ENCODE measurements around the gene PLRG1. TPM values are rescaled to one million over a fixed set of nuclear protein-coding genes. Genes with fewer than 3 reads are reported as not detected.
A peak's percentile ranks its signal among the peaks of the same experiment; 100 is the strongest.

The PLRG1 gene
- total RNA-seq (2013): 62.1 TPM
- polyA plus RNA-seq (10 to 100 TPM; 34.6 to 56.1 (median 52.5) TPM), polyA minus RNA-seq (19.1 and 46.0 TPM in 2 replicates), total RNA-seq (18.5 to 48.4 (median 30.6) reads per million in 11 experiments)

DNA sequence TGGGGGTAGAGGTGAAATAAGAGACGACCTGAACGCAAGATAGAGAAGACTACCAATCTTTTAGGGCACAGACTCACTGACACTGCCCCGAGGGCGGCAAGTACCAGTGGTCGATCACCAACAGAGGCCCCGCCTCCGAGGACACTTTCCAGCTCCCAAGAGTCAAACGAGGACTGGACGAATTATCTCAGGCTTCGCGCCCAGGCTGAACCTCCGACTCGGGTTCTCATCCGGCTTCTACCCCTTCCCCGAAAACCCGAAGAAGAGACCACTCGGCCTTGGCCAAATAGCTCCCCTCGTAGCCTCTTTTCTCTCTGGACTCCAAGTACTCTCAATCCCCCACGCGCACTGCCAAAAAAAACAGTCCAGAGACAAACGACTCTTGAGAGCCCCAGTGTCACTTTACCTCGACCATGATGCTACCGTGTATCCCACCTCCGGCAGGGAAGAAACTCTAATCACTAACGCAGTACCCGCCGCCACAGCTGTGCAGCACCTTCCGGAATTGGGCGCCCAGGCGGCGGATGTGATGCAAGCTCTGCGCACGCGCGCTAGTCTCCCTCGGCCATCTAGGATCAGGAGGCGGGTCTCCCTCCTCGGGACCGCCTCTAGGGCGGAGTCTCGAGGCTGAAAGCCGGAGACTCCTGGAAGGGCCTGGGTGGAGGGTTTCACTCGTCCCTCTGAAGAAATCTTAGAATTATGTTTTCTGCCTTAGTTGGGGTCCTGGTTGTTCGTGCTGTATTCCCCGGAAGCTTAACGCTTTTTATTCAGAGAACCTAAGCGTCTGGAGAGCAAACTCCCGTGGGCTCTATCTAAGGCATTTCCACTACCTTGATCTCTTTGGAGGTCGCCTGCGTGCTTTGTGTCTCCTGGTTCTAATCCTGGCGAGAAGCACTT is at the start of gene PLRG1:
Gene PLRG1 (minus strand): TSS at position 507 of the 897 bp plus-strand sequence. CDS start 92 bp downstream, at position 415.
- H3K27me3 Mint-ChIP-seq (ENCODE audit: low read depth in 3 of 3): peaks cover 1 to 2% (median 2%) of the 10 kb centered on the region in 3 donors
- no peaks in the 10 kb centered on the region for H3K9me3 ChIP-seq (replicated peaks in 1 of 2; ENCODE audit: control insufficient read depth in 1 of 2, insufficient read depth in 1 of 2, low read length in 2 of 2)

More for the DNA sequence above, at the start of gene PLRG1:
- peak within 1 kb of the TSS; percentile 96 to 99 for H3K4me3 Mint-ChIP-seq
- Histone ChIP-seq H3K27ac (ENCODE audit: low read depth in 1 of 2, low read length in 2 of 2) (peak within 1 kb of the TSS; percentile 32 to 83), H3K27me3 (ENCODE audit: control insufficient read depth in 2 of 2, insufficient read depth in 2 of 2, low read length in 2 of 2) (no peaks in the 10 kb centered on the region), H4K20me1 (ENCODE audit: insufficient read depth, low read length) (peaks cover 5% of the 10 kb centered on the region), H3K36me3 (replicated peaks in 1 of 2; ENCODE audit: control insufficient read depth in 1 of 2, insufficient read depth in 2 of 2, low read length in 2 of 2) (peaks cover 22 to 28% of the 10 kb centered on the region in 2 donors), H2AFZ (ENCODE audit: insufficient read depth, low read depth, low read length, poor library complexity, severe bottlenecking) (peak within 1 kb of the TSS; percentile 96), H3K4me2 (replicated peaks; ENCODE audit: extremely low read depth, low read length, poor library complexity, severe bottlenecking) (peak within 1 kb of the TSS; percentile 78), H3K79me2 (ENCODE audit: insufficient read depth, low read length) (peaks cover 20% of the 10 kb centered on the region), H3K9ac (ENCODE audit: insufficient read depth, low read length, poor library complexity, severe bottlenecking) (peak within 1 kb of the TSS; percentile 78), H3K4me3 (replicated peaks in 1 of 3; ENCODE audit: low read depth in 2 of 3, low read length in 3 of 3) (peak within 1 kb of the TSS; percentile 82 to 93 (median 92)), H3K4me1 (ENCODE audit: control insufficient read depth in 1 of 2, insufficient read depth in 2 of 2, low read length in 2 of 2) (peaks cover 17 to 21% of the 10 kb centered on the region in 2 donors)
- peaks cover 13% of the 10 kb centered on the region for H3K4me1 Mint-ChIP-seq
- WGBS (ENCODE audit: insufficient coverage): under 1% methylated on average over 47 of the region's 51 CpGs
- peak within 1 kb of the TSS; percentile 83 to 97 (median 90) for H3K27ac Mint-ChIP-seq
- DNase-seq: peak; percentile 93 to 96 (median 94)
- TF ChIP-seq CTCF (IDR thresholded peaks at IDR 0.05): no peak
- no peaks in the 10 kb centered on the region for H3K9me3 Mint-ChIP-seq
- intact Hi-C loops (cut with micrococcal nuclease): loop anchor here in 1 of 2 donors (10.0 kb wide), 1 partner anchor 825 kb away; the partner anchor contains the start of gene MAP9
- H3K36me3 Mint-ChIP-seq: peaks cover 17% of the 10 kb centered on the region in 2 donors
